CD8-positive, alpha-beta memory T cell (primary cell): Measurements from ENCODE around the gene RARB. TPM values are rescaled to one million over a fixed set of nuclear protein-coding genes. Genes with fewer than 3 reads are reported as not detected.

Experiments
- CTCF ChIA-PET: fragments of 350-600 bp; sonication (Branson Sonifier 250); formaldehyde crosslinking; loops from one replicate; lab custom pipeline; 2021; ENCODE audit warnings: antibody characterized with exemption; lab: Charles Lee
- POLR2A ChIA-PET: fragments of 350-600 bp; sonication (Branson Sonifier 250); formaldehyde crosslinking; loops from one replicate; lab custom pipeline; 2021; ENCODE audit warnings: antibody characterized with exemption; lab: Charles Lee
- DNase-seq, 5 donors: peaks; one replicate each; pipeline versions ENCODE4 v3.0.0 to v3.0.0-alpha.2; 2020 to 2022; ENCODE audit warnings: mixed read lengths in 1 of 5
- H3K27ac ChIP-seq: one replicate; pipeline ENCODE4 v1.7.0; 2013; ENCODE audit warnings: low read depth, mild to moderate bottlenecking, low read length, moderate library complexity
- H3K27me3 ChIP-seq: 2 replicates; pipeline ENCODE4 v1.7.0; 2013; ENCODE audit warnings: low read length, mild to moderate bottlenecking; ENCODE audit not compliant: insufficient read depth, poor library complexity, severe bottlenecking
- H3K36me3 ChIP-seq: 2 replicates; pipeline ENCODE4 v1.7.0; 2013; ENCODE audit warnings: mild to moderate bottlenecking, low read length, moderate library complexity; ENCODE audit not compliant: insufficient read depth
- H3K4me1 ChIP-seq: 2 replicates; pipeline ENCODE4 v1.7.0; 2013; ENCODE audit warnings: mild to moderate bottlenecking, low read length, moderate library complexity; ENCODE audit not compliant: insufficient read depth
- H3K4me3 ChIP-seq: 2 replicates; pipeline ENCODE4 v1.7.0; 2013; ENCODE audit warnings: mild to moderate bottlenecking, low read length
- H3K9me3 ChIP-seq: 2 replicates; pipeline ENCODE4 v1.7.0; 2013; ENCODE audit warnings: mild to moderate bottlenecking, low read length
- H3K27ac Mint-ChIP-seq, 8 donors: one replicate each; pipeline ENCODE4 v1.8.0; 2020 to 2021; ENCODE audit warnings: mixed read lengths in 8 of 8, mild to moderate bottlenecking in 6 of 8, inconsistent platforms in 3 of 8, moderate library complexity in 3 of 8
- H3K27me3 Mint-ChIP-seq, 2 donors: one replicate each; pipeline ENCODE4 v1.8.0; 2020 to 2021; ENCODE audit warnings: mixed read lengths in 2 of 2, mild to moderate bottlenecking in 1 of 2, moderate library complexity in 1 of 2
- H3K36me3 Mint-ChIP-seq, 3 donors: one replicate each; pipeline ENCODE4 v1.8.0; 2020 to 2021; ENCODE audit warnings: mixed read lengths in 3 of 3, inconsistent platforms in 1 of 3, mild to moderate bottlenecking in 1 of 3
- H3K4me1 Mint-ChIP-seq, 3 donors: one replicate each; pipeline ENCODE4 v1.8.0; 2020 to 2021; ENCODE audit warnings: mixed read lengths in 3 of 3, inconsistent platforms in 1 of 3, mild to moderate bottlenecking in 1 of 3
- H3K4me3 Mint-ChIP-seq, 7 donors: one replicate each; pipeline ENCODE4 v1.8.0; 2020 to 2021; ENCODE audit warnings: mixed read lengths in 7 of 7, mild to moderate bottlenecking in 6 of 7, moderate library complexity in 4 of 7, inconsistent platforms in 2 of 7
- H3K9me3 Mint-ChIP-seq, 5 donors: one replicate each; pipeline ENCODE4 v1.8.0; 2020 to 2022; ENCODE audit warnings: mixed read lengths in 5 of 5, mild to moderate bottlenecking in 3 of 5, moderate library complexity in 2 of 5, inconsistent platforms in 1 of 5
- polyA plus RNA-seq: library from polyadenylated mRNA; unstranded; fragments of 300-500 nt; fragmentation: Illumina TruSeq; gene quantifications from one replicate; pipeline ENCODE4 v1.2.3, GENCODE V29; 2021
- total RNA-seq, 2 experiments: library from RNA; stranded (reverse); gene quantifications; one replicate each; pipeline ENCODE4 v1.2.3, GENCODE V29; 2021

The RARB gene
- total and polyA plus RNA-seq, 3 experiments from 2014 or later = not detected

DNA sequence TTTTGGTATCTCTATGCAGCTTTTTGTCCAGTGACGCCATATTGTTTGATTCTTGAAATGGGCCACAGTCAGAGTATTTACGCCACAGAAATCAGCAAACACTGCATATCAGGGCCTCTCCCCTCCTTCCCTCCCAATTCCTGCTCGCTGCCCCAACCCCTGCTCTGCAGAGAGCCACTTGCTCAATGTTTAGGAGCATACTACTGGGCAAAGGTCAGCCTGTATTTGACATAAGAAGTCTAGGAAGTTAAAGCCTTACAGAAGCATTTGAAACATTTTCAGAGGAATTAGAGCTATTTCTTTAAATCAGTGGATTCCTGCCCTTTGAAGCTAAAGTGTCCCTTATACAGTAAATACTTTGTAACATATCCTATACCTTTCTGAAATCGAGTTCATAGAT, 17.4 kb upstream of the RARB start:
- POLR2A ChIA-PET = no interaction called here
- no peaks in the 10 kb centered on the region for H3K4me1 ChIP-seq
- Mint-ChIP-seq H3K4me3 (no peak overlapping the region), H3K27ac (no peak overlapping the region), H3K36me3 (no peaks in the 10 kb centered on the region), H3K4me1 (no peaks in the 10 kb centered on the region), H3K27me3 (no peaks in the 10 kb centered on the region), H3K9me3 (peaks cover 0 to 4% (median 3%) of the 10 kb centered on the region in 5 donors)
- H3K27me3 ChIP-seq = no peaks in the 10 kb centered on the region
- no peak for DNase-seq
- CTCF ChIA-PET = no interaction called here
- no peak overlapping the region for H3K27ac ChIP-seq
- no peaks in the 10 kb centered on the region for H3K9me3 ChIP-seq
- no peak overlapping the region for H3K4me3 ChIP-seq
- no peaks in the 10 kb centered on the region for H3K36me3 ChIP-seq

GRCh38 chr3:25412269-25412668, 15.8 kb upstream of the RARB start:
- H3K27ac Mint-ChIP-seq = no peak overlapping the region
- no peak overlapping the region for H3K4me3 Mint-ChIP-seq
- no peaks in the 10 kb centered on the region for H3K27me3 ChIP-seq
- ChIA-PET CTCF (no interaction called here), POLR2A (no interaction called here)
- no peaks in the 10 kb centered on the region for H3K36me3 ChIP-seq
- H3K27me3 Mint-ChIP-seq = no peaks in the 10 kb centered on the region
- H3K27ac ChIP-seq = no peak overlapping the region
- no peak for DNase-seq
- H3K36me3 Mint-ChIP-seq = no peaks in the 10 kb centered on the region
- no peaks in the 10 kb centered on the region for H3K9me3 ChIP-seq
- no peaks in the 10 kb centered on the region for H3K4me1 Mint-ChIP-seq
- H3K4me1 ChIP-seq = no peaks in the 10 kb centered on the region
- no peak overlapping the region for H3K4me3 ChIP-seq
- H3K9me3 Mint-ChIP-seq = peaks cover 0 to 5% (median 3%) of the 10 kb centered on the region in 5 donors

- Mint-ChIP-seq H3K4me3 (no peak overlapping the region), H3K4me1 (no peaks in the 10 kb centered on the region), H3K27me3 (no peaks in the 10 kb centered on the region), H3K9me3 (peaks cover 0 to 11% (median 4%) of the 10 kb centered on the region in 5 donors), H3K27ac (no peak overlapping the region), H3K36me3 (no peaks in the 10 kb centered on the region)
- no peak overlapping the region for H3K4me3 ChIP-seq
- no peak for DNase-seq
- no peaks in the 10 kb centered on the region for H3K27me3 ChIP-seq
- ChIA-PET CTCF (no interaction called here), POLR2A (no interaction called here)
- H3K36me3 ChIP-seq = no peaks in the 10 kb centered on the region
- no peaks in the 10 kb centered on the region for H3K4me1 ChIP-seq
- H3K9me3 ChIP-seq = no peaks in the 10 kb centered on the region
- no peak overlapping the region for H3K27ac ChIP-seq
Measured at GRCh38 chr3:25416176-25416575, 11.9 kb upstream of the RARB start.

- no peaks in the 10 kb centered on the region for H3K4me1 ChIP-seq
- H3K9me3 ChIP-seq = no peaks in the 10 kb centered on the region
- Mint-ChIP-seq H3K27me3 (no peaks in the 10 kb centered on the region), H3K36me3 (no peaks in the 10 kb centered on the region), H3K9me3 (peaks cover 0 to 11% (median 3%) of the 10 kb centered on the region in 5 donors), H3K27ac (no peak overlapping the region), H3K4me1 (no peaks in the 10 kb centered on the region), H3K4me3 (no peak overlapping the region)
- no peak for DNase-seq
- CTCF ChIA-PET = interaction anchor here (0.6 kb wide), 1 partner anchor 15 kb away, joined by 4 read pairs; no protein-coding TSS in a partner anchor
- no peak overlapping the region for H3K4me3 ChIP-seq
- POLR2A ChIA-PET = no interaction called here
- H3K36me3 ChIP-seq = no peaks in the 10 kb centered on the region
- H3K27me3 ChIP-seq = no peaks in the 10 kb centered on the region
- H3K27ac ChIP-seq = no peak overlapping the region
Measured at GRCh38 chr3:25418596-25418995, 9.5 kb upstream of the RARB start.

- DNase-seq = no peak
- H3K27me3 ChIP-seq = no peaks in the 10 kb centered on the region
Measured at GRCh38 chr3:25419251-25419650, 8.8 kb upstream of the RARB start.

GRCh38 chr3:25420147-25420546, 7.9 kb upstream of the RARB start:
- no peak overlapping the region for H3K4me3 ChIP-seq
- H3K9me3 Mint-ChIP-seq = peaks cover 0 to 9% (median 0%) of the 10 kb centered on the region in 5 donors
- no peak overlapping the region for H3K27ac ChIP-seq
- H3K9me3 ChIP-seq = no peaks in the 10 kb centered on the region
- ChIA-PET CTCF (no interaction called here), POLR2A (no interaction called here)
- H3K27ac Mint-ChIP-seq = no peak overlapping the region
- H3K36me3 ChIP-seq = no peaks in the 10 kb centered on the region
- H3K27me3 Mint-ChIP-seq = peaks cover 6 to 8% of the 10 kb centered on the region in 2 donors
- H3K36me3 Mint-ChIP-seq = no peaks in the 10 kb centered on the region
- H3K4me1 Mint-ChIP-seq = no peaks in the 10 kb centered on the region
- H3K27me3 ChIP-seq = no peaks in the 10 kb centered on the region
- H3K4me1 ChIP-seq = no peaks in the 10 kb centered on the region
- DNase-seq = no peak
- H3K4me3 Mint-ChIP-seq = no peak overlapping the region

More at GRCh38 chr3:25419251-25419650, 8.8 kb upstream of the RARB start:
- CTCF ChIA-PET = no interaction called here
- no peak overlapping the region for H3K4me3 ChIP-seq
- peaks cover 0 to 9% (median 0%) of the 10 kb centered on the region in 5 donors for H3K9me3 Mint-ChIP-seq
- no peaks in the 10 kb centered on the region for H3K4me1 ChIP-seq
- no peaks in the 10 kb centered on the region for H3K36me3 Mint-ChIP-seq
- H3K36me3 ChIP-seq = no peaks in the 10 kb centered on the region
- no peak overlapping the region for H3K27ac ChIP-seq
- peaks cover 3 to 5% of the 10 kb centered on the region in 2 donors for H3K27me3 Mint-ChIP-seq
- POLR2A ChIA-PET = no interaction called here
- no peak overlapping the region for H3K4me3 Mint-ChIP-seq
- no peaks in the 10 kb centered on the region for H3K4me1 Mint-ChIP-seq
- no peaks in the 10 kb centered on the region for H3K9me3 ChIP-seq
- H3K27ac Mint-ChIP-seq = no peak overlapping the region

DNA sequence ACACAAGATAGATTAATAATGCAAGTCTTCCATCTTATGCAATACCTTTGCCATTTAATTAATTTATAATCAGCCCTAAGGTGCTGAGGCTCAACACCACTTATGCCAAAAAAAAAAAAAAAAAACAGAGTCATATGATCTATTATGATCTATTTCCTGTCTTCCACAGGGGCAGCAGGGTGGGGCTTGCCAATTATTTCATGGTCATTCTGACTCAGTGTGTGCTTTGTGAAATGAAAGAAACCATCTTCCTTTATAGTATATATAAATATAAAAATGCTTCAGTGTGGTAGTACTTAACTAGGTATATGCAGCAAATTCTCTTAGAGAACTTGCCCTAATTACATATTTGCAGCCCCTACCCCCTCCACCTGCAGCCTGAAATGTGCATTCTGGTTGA, 7.2 kb upstream of the RARB start:
- POLR2A ChIA-PET = no interaction called here

GRCh38 chr3:25421747-25422146, 6.3 kb upstream of the RARB start:
- POLR2A ChIA-PET = no interaction called here
- no peak overlapping the region for H3K4me3 ChIP-seq
- CTCF ChIA-PET = no interaction called here
- H3K36me3 ChIP-seq = no peaks in the 10 kb centered on the region
- H3K4me1 ChIP-seq = no peaks in the 10 kb centered on the region
- no peak overlapping the region for H3K27ac ChIP-seq
- no peaks in the 10 kb centered on the region for H3K4me1 Mint-ChIP-seq
- H3K9me3 Mint-ChIP-seq = peaks cover 0 to 9% (median 0%) of the 10 kb centered on the region in 5 donors
- DNase-seq = no peak
- H3K4me3 Mint-ChIP-seq = no peak overlapping the region
- peaks cover 6 to 19% of the 10 kb centered on the region in 2 donors for H3K27me3 Mint-ChIP-seq
- H3K9me3 ChIP-seq = no peaks in the 10 kb centered on the region
- no peaks in the 10 kb centered on the region for H3K27me3 ChIP-seq
- H3K27ac Mint-ChIP-seq = no peak overlapping the region
- H3K36me3 Mint-ChIP-seq = no peaks in the 10 kb centered on the region

More for the DNA sequence above, 7.2 kb upstream of the RARB start:
- H3K4me1 Mint-ChIP-seq = no peaks in the 10 kb centered on the region
- H3K27ac ChIP-seq = no peak overlapping the region
- CTCF ChIA-PET = no interaction called here
- H3K27ac Mint-ChIP-seq = no peak overlapping the region
- no peak overlapping the region for H3K4me3 Mint-ChIP-seq
- DNase-seq = no peak
- H3K4me3 ChIP-seq = no peak overlapping the region
- H3K27me3 Mint-ChIP-seq = peaks cover 6 to 13% of the 10 kb centered on the region in 2 donors
- no peaks in the 10 kb centered on the region for H3K27me3 ChIP-seq
- H3K4me1 ChIP-seq = no peaks in the 10 kb centered on the region
- no peaks in the 10 kb centered on the region for H3K36me3 Mint-ChIP-seq
- H3K36me3 ChIP-seq = no peaks in the 10 kb centered on the region
- no peaks in the 10 kb centered on the region for H3K9me3 ChIP-seq
- peaks cover 0 to 9% (median 0%) of the 10 kb centered on the region in 5 donors for H3K9me3 Mint-ChIP-seq
